NCI-H2107 treated with DMSO at 0.1 percent for 48 hours (cell line): ENCODE measurements around the gene PIH1D2.
"Not testable (repeated sequence)": the region's sequence is repeated elsewhere in the genome, so short reads cannot be mapped to it uniquely, and the experiment has no call there.

Experiments
- DNase-seq: peaks from one replicate; lab custom pipeline; 2025; ENCODE audit not compliant: unreplicated experiment; lab: John Stamatoyannopoulos, UW

Gene PIH1D2

DNA sequence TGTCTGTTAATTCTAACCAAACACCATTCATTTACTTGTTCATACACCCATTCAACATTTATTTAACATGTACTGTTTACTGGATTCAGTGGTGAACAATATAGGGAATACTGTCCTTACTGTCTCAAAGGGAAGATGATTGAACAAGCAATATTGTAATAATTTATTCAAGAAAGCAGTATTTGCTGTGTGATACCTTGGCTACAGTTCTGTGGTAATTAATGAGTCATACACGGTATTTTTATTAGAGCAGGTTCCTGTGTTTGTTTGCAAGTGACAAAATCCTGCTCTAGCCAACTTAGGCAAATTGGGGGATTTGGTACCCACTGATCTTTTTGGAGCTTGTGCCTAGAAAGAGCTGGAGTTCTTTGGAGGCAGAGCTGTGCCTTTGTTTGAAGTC lies 15.7 kb downstream of the PIH1D2 start:
- no peak for DNase-seq

GRCh38 chr11:112057170-112057569 lies 16.6 kb downstream of the PIH1D2 start:
- DNase-seq, result no peak

- no peak for DNase-seq
Measured at GRCh38 chr11:112051768-112052167, 22.0 kb downstream of the PIH1D2 start.

DNA sequence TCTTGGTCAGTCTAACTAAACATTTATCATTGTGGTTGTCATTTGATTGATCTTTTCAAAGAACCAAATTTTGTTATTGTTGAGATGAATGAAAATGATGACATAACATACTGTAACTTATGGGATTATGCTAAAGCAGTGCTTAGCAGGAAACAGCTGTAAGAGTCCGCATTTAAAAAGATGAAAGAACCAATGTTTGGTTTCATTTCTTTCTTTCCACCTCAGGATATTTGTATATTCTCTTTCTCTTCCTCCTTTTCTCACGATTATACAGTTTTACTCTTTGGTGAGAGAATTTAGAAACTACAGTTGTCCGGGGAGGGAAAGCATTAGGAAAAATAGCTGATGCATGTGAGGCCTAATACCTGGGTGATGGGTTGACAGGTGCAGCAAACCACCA lies 23.1 kb downstream of the PIH1D2 start:
- DNase-seq, result no peak

- no peak for DNase-seq
Measured at GRCh38 chr11:112049777-112050176, 24.0 kb downstream of the PIH1D2 start.

DNA sequence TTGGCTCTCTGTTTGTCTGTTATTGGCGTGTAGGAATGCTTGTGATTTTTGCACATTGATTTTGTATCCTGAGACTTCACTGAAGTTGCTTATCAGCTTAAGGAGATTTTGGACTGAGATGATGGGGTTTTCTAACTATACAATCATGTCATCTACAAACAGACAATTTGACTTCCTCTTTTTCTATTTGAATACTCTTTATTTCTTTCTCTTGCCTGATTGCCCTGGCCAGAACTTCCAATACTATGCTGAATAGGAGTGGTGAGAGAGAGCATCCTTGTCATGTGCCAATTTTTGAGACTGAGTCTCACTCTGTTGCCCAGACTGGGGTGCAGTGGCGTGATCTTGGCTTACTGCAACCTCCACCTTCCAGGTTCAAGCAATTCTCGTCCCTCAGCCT lies 25.6 kb downstream of the PIH1D2 start:
- not testable (repeated sequence) for DNase-seq

DNA sequence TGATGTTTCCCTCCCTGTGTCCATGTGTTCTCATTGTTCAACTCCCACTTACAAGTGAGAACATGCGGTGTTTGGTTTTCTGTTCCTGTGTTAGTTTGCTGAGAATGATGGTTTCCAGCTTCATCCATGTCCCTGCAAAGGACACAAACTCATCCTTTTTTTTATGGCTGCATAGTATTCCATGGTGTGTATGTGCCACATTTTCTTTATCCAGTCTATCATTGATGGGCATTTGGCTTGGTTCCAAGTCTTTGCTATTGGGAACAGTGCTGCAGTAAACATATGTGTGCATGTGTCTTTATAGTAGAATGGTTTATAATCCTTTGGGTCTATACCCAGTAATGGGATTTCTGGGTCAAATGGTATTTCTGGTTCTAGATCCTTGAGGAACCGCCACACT lies 27.2 kb downstream of the PIH1D2 start:
- DNase-seq, result not testable (repeated sequence)

- no peak for DNase-seq
Measured at GRCh38 chr11:112044961-112045360, 28.9 kb downstream of the PIH1D2 start.

DNA sequence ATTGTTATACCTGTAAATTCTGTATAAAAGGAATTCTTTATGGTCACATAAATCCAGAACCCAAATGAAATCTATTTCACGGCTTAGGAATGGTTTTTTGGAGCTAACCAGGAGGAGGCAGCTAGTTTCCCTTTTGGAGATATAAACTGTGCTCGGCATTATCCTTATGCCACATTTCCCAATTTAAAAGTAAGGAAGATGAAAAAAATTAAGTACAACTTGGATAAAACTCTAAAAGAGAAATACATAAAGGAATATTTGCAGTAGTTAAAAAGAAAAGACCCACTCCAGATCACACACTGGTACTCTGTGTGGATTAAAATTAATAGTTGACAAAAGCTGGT lies 30.9 kb downstream of the PIH1D2 start:
- no peak for DNase-seq

- DNase-seq, result no peak
Measured at GRCh38 chr11:112042161-112042960, 31.5 kb downstream of the PIH1D2 start.

DNA sequence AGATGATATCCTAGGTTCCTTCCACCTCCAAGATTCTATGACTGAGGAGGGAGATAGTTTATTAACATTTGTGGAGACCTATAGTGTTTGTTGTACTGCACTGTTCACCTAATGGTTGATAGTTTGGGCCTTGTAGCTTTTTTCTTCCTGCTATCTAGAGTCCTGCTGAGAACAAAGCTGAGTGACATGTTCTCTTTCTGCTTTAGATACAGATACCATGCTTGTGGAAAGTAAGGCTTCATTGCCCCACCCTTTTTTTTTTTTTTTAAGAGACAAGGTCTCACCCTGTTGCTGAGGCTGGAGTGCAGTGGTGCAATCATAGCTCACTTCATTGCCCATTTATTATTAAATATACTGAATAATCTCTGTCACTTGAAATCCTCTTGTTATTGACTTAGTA lies 36.3 kb downstream of the PIH1D2 start:
- DNase-seq, result no peak

DNA sequence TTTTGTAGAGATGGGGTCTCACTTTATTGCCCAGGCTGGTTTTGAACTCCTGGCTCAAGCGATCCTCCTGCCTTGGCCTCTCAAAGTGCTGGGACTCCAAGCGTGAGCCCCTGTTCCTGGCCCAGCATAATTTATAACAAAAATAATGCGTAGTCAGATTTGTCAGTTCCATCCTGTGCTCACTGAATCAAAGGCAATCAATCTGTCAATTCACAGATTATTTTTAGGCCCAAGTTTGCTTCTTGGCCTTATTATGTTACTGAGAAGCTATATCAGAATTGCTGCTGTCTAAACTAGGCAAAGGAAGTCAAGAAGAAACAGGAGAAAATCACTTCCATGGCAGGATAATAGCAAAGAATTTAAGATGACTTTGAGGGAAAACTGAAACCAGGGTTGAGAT lies 39.9 kb downstream of the PIH1D2 start:
- no peak for DNase-seq

GRCh38 chr11:112029460-112029859 lies 44.4 kb downstream of the PIH1D2 start:
- no peak for DNase-seq

DNA sequence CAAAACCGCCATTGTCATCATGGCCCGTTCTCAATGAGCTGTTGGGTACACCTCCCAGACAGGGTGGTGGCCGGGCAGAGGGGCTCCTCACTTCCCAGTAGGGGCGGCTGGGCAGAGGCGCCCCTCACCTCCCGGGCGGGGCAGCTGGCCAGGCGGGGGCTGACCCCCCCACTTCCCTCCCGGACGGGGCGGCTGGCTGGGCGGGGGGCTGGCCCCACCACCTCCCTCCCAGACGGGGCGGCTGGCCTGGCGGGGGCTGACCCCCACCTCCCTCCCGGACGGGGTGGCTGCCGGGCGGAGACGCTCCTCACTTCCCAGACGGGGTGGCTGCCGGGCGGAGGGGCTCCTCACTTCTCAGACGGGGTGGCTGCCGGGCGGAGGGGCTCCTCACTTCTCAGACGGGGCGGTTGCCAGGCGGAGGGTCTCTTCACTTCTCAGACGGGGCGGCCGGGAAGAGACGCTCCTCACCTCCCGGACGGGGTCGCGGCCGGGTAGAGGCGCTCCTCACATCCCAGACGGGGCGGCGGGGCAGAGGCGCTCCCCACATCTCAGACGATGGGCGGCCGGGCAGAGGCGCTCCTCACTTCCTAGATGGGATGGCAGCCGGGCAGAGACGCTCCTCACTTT lies 46.9 kb downstream of the PIH1D2 start:
- DNase-seq, result not testable (repeated sequence)

GRCh38 chr11:112025707-112026106 lies 48.1 kb downstream of the PIH1D2 start:
- no peak for DNase-seq

DNA sequence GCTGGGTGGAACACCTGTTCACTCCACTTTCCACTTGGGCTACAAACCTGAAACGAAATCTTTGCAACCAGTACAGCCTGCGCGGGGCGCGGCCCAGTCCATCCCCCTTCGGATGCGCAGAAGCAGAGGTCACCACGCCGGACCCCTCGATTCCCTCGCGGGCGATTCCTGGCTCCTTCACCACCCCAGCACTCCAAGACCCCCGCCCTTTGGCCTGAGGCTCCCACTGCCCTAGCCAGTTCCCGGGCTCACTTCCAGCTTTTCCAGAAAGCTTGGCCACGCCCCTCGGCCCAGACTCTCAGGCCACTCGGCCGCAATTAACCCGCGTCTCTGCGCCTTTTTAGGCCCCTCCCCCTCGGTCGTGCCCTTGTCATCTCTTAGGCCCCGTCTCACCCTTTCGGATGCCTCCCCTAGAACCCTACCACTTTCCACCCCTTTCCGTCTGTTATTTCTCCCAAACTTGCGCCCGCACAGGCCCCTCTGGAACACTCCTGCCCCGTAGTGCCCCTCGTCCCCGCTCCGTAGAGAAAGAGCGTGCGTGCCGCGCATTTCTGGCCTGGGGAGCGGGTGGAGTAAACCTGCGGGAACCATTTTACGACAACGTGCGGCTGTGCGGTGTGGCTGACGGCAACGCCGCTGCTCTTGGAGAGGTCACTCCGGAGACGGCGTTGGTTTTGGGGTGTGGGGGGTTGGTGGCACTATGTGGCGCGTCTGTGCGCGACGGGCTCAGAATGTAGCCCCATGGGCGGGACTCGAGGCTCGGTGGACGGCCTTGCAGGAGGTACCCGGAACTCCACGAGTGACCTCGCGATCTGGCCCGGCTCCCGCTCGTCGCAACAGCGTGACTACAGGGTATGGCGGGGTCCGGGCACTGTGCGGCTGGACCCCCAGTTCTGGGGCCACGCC lies 48.8 kb downstream of the PIH1D2 start, which contains the start of gene DLAT:
TSS of gene DLAT (plus strand) at position 636 of the 906 bp plus-strand sequence. CDS start at position 701, 65 bp downstream.
- DNase-seq, result peak; percentile 78

- DNase-seq, result no peak
Measured at GRCh38 chr11:112024178-112024772, 49.5 kb downstream of the PIH1D2 start.

GRCh38 chr11:112023104-112023503 lies 50.7 kb downstream of the PIH1D2 start:
- no peak for DNase-seq

DNA sequence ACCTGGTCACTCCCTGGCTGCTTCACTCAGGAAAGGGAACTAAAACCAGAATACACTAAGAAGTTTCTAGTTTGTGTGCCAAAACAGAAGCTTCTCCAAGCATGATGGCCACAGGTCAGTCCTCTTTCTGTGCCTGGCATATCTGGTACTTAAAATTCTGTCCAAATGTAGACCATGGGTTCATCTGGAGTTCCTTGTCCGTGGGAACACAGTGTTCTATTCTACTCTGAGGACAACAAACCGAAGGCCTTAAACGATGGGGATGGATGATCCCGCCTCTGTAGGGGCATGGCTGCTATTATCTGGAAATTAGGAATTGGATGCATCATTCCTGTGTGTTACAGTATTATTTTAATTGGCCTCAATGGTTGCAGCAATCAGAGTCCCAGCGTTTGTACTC lies 54.8 kb downstream of the PIH1D2 start:
- DNase-seq, result no peak
